GM21528 (cell line): Measurements from ENCODE around the gene AKR1C3.
"Not testable (repeated sequence)": the region's sequence is repeated elsewhere in the genome, so short reads cannot be mapped to it uniquely, and the experiment has no call there.

Experiments
- ATAC-seq: cut with Tn5 transposase; IDR thresholded peaks from one replicate; pipeline ENCODE4 v1.9.1; 2021; ENCODE audit warnings: mild to moderate bottlenecking, moderate library complexity; ENCODE audit not compliant: unreplicated experiment, low FRiP score

Gene AKR1C3

GRCh38 chr10:5088703-5089261 is 5.4 kb upstream of the AKR1C3 start:
- no peak for ATAC-seq

- ATAC-seq = no peak
Measured at GRCh38 chr10:5089865-5090264, 4.3 kb upstream of the AKR1C3 start.

- ATAC-seq = no peak
Measured at GRCh38 chr10:5090551-5090950, 3.7 kb upstream of the AKR1C3 start.

- no peak for ATAC-seq
Measured at GRCh38 chr10:5091196-5091595, 3.0 kb upstream of the AKR1C3 start.

GRCh38 chr10:5092375-5092774 is 1.8 kb upstream of the AKR1C3 start:
- no peak for ATAC-seq

GRCh38 chr10:5092848-5093790 is 1.1 kb upstream of the AKR1C3 start:
- no peak for ATAC-seq

- no peak for ATAC-seq
Measured at GRCh38 chr10:5095687-5096086, 1.5 kb downstream of the AKR1C3 start.

- no peak for ATAC-seq
Measured at GRCh38 chr10:5096108-5096507, 1.9 kb downstream of the AKR1C3 start.

GRCh38 chr10:5102479-5102878 is 8.3 kb downstream of the AKR1C3 start:
- ATAC-seq = not testable (repeated sequence)

- ATAC-seq = no peak
Measured at GRCh38 chr10:5103481-5103880, 9.3 kb downstream of the AKR1C3 start.

- ATAC-seq = no peak
Measured at GRCh38 chr10:5105626-5106025, 11.4 kb downstream of the AKR1C3 start.

- ATAC-seq = no peak
Measured at GRCh38 chr10:5106553-5106952, 12.3 kb downstream of the AKR1C3 start.

- no peak for ATAC-seq
Measured at GRCh38 chr10:5107860-5108526, 13.8 kb downstream of the AKR1C3 start.

GRCh38 chr10:5108658-5109416 is 14.6 kb downstream of the AKR1C3 start:
- no peak for ATAC-seq

- ATAC-seq = not testable (repeated sequence)
Measured at GRCh38 chr10:5109861-5110260, 15.6 kb downstream of the AKR1C3 start.

- no peak for ATAC-seq
Measured at GRCh38 chr10:5116621-5117020, 22.4 kb downstream of the AKR1C3 start.

- no peak for ATAC-seq
Measured at GRCh38 chr10:5117026-5117425, 22.8 kb downstream of the AKR1C3 start.

- ATAC-seq = not testable (repeated sequence)
Measured at GRCh38 chr10:5119997-5120396, 25.8 kb downstream of the AKR1C3 start.

- no peak for ATAC-seq
Measured at GRCh38 chr10:5123886-5124285, 29.7 kb downstream of the AKR1C3 start.

GRCh38 chr10:5125315-5126044 is 31.3 kb downstream of the AKR1C3 start:
- ATAC-seq = no peak
